Trophoblast cell (in vitro differentiated cells and primary cell): Measurements from ENCODE around the gene EBF3.
A peak's percentile ranks its signal among the peaks of the same experiment; 100 is the strongest.

Source experiments
- DNase-seq, 2 donors: peaks; one replicate each; pipeline ENCODE4 v3.0.0-alpha.2; 2016
- H2AFZ ChIP-seq: 2 replicates; pipeline ENCODE4 v1.6.1; 2013; ENCODE audit warnings: low read length, moderate library complexity, mild to moderate bottlenecking; ENCODE audit not compliant: insufficient read depth, poor library complexity
- H2AK5ac ChIP-seq: 2 replicates; pipeline ENCODE4 v1.6.1; 2013; ENCODE audit warnings: mild to moderate bottlenecking, low read length
- H2BK120ac ChIP-seq: 2 replicates; pipeline ENCODE4 v1.6.1; 2013; ENCODE audit warnings: low read length, mild to moderate bottlenecking, moderate library complexity; ENCODE audit not compliant: insufficient read depth, poor library complexity
- H2BK12ac ChIP-seq: 2 replicates; pipeline ENCODE4 v1.6.1; 2013; ENCODE audit warnings: mild to moderate bottlenecking, low read length, moderate library complexity
- H2BK5ac ChIP-seq: 2 replicates; pipeline ENCODE4 v1.6.1; 2013; ENCODE audit warnings: low read length, low read depth, moderate library complexity, mild to moderate bottlenecking; ENCODE audit not compliant: poor library complexity
- H3K14ac ChIP-seq: 2 replicates; pipeline ENCODE4 v1.6.1; 2013; ENCODE audit warnings: mild to moderate bottlenecking, low read length
- H3K18ac ChIP-seq: 2 replicates; pipeline ENCODE4 v1.6.1; 2013; ENCODE audit warnings: mild to moderate bottlenecking, low read length
- H3K23ac ChIP-seq: 2 replicates; pipeline ENCODE4 v1.6.1; 2013; ENCODE audit warnings: low read length
- H3K27ac ChIP-seq: 2 replicates; pipeline ENCODE4 v1.5.1; 2013; ENCODE audit warnings: low read depth, mild to moderate bottlenecking, inconsistent platforms, low read length, moderate library complexity
- H3K27me3 ChIP-seq: 2 replicates; pipeline ENCODE4 v1.6.1; 2013; ENCODE audit warnings: inconsistent platforms, mild to moderate bottlenecking, low read length, moderate library complexity; ENCODE audit not compliant: insufficient read depth
- H3K36me3 ChIP-seq, 2 experiments: 1 replicate in 1 of 2; 2 replicates in 1 of 2; pipeline ENCODE4 v1.6.1; 2013; ENCODE audit warnings: low read length in 2 of 2, mild to moderate bottlenecking in 2 of 2, moderate library complexity in 1 of 2; ENCODE audit not compliant: insufficient read depth in 2 of 2, control insufficient read depth in 1 of 2
- H3K4ac ChIP-seq: 2 replicates; pipeline ENCODE4 v1.6.1; 2013; ENCODE audit warnings: low read depth, mild to moderate bottlenecking, low read length, moderate library complexity
- H3K4me1 ChIP-seq, 2 experiments: 1 replicate in 1 of 2; 2 replicates in 1 of 2; pipeline ENCODE4 v1.6.1; 2013; ENCODE audit warnings: low read length in 2 of 2, mild to moderate bottlenecking in 2 of 2, moderate library complexity in 1 of 2; ENCODE audit not compliant: insufficient read depth in 2 of 2, control insufficient read depth in 1 of 2
- H3K4me2 ChIP-seq: 2 replicates; pipeline ENCODE4 v1.6.1; 2013; ENCODE audit warnings: inconsistent platforms, mild to moderate bottlenecking, low read length, moderate library complexity
- H3K4me3 ChIP-seq: 2 replicates; pipeline ENCODE4 v1.5.1; 2013; ENCODE audit warnings: mild to moderate bottlenecking, low read depth, low read length, inconsistent platforms
- H3K79me1 ChIP-seq: one replicate; pipeline ENCODE4 v1.6.1; 2013; ENCODE audit warnings: low read length
- H3K79me2 ChIP-seq: 2 replicates; pipeline ENCODE4 v1.6.1; 2013; ENCODE audit warnings: low read length, mild to moderate bottlenecking; ENCODE audit not compliant: control insufficient read depth, insufficient read depth, poor library complexity
- H3K9ac ChIP-seq: 2 replicates; pipeline ENCODE4 v1.6.1; 2013; ENCODE audit warnings: mild to moderate bottlenecking, low read length
- H3K9me3 ChIP-seq: 2 replicates; pipeline ENCODE4 v1.6.1; 2013; ENCODE audit warnings: low read depth, mild to moderate bottlenecking, control low read depth, inconsistent platforms, low read length; ENCODE audit not compliant: insufficient read depth
- H4K12ac ChIP-seq: 2 replicates; pipeline ENCODE4 v1.6.1; 2013; ENCODE audit warnings: low read depth, mild to moderate bottlenecking, low read length, moderate library complexity
- H4K8ac ChIP-seq: 2 replicates; pipeline ENCODE4 v1.6.1; 2013; ENCODE audit warnings: low read depth, mild to moderate bottlenecking, low read length, moderate library complexity
- H4K91ac ChIP-seq: one replicate; pipeline ENCODE4 v1.6.1; 2013; ENCODE audit warnings: low read depth, mild to moderate bottlenecking, low read length, moderate library complexity
- WGBS: extraction: QIAGEN DNeasy Blood & Tissue Kit; methylation state at CpG from one replicate; pipeline ENCODE4 v1.1.7; 2013; ENCODE audit warnings: missing lambda C conversion rate; ENCODE audit not compliant: insufficient read length, insufficient coverage; ENCODE audit errors: extremely low coverage; 5-methylcytosine and 5-hydroxymethylcytosine counted together

Gene EBF3

GRCh38 chr10:129841071-129841470, 123.0 kb downstream of the EBF3 start:
- no peak for DNase-seq
- Histone ChIP-seq H3K23ac (no peak overlapping the region), H3K18ac (no peak overlapping the region), H3K79me2 (no peaks in the 10 kb centered on the region), H2BK5ac (no peak overlapping the region), H3K14ac (no peak overlapping the region), H3K79me1 (no peaks in the 10 kb centered on the region), H3K4me2 (no peak overlapping the region), H4K91ac (no peak overlapping the region), H3K9me3 (peaks cover 3% of the 10 kb centered on the region), H3K27ac (no peak overlapping the region), H2BK12ac (no peak overlapping the region), H2AFZ (no peak overlapping the region), H3K9ac (no peak overlapping the region), H4K12ac (no peak overlapping the region), H3K36me3 (no peaks in the 10 kb centered on the region), H3K27me3 (no peaks in the 10 kb centered on the region), H3K4me3 (no peak overlapping the region), H3K4me1 (no peaks in the 10 kb centered on the region), H3K4ac (no peak overlapping the region), H4K8ac (no peak overlapping the region), H2BK120ac (no peak overlapping the region), H2AK5ac (no peak overlapping the region)
- WGBS = no CpG with 5 or more reads among the region's 16 CpGs

- H3K36me3 ChIP-seq = no peaks in the 10 kb centered on the region
- no peak overlapping the region for H2AK5ac ChIP-seq
- no peak overlapping the region for H3K18ac ChIP-seq
- no peaks in the 10 kb centered on the region for H3K27me3 ChIP-seq
- peak overlapping the region; percentile 23 for H3K4me3 ChIP-seq
- H2AFZ ChIP-seq = no peak overlapping the region
- no peak overlapping the region for H2BK120ac ChIP-seq
- no peak overlapping the region for H3K9ac ChIP-seq
- H2BK12ac ChIP-seq = no peak overlapping the region
- H3K9me3 ChIP-seq = peaks cover 3% of the 10 kb centered on the region
- H3K4me1 ChIP-seq = no peaks in the 10 kb centered on the region
- WGBS = no CpG with 5 or more reads among the region's 29 CpGs
- no peak overlapping the region for H4K91ac ChIP-seq
- no peak overlapping the region for H4K8ac ChIP-seq
- H3K4me2 ChIP-seq = no peak overlapping the region
- no peak overlapping the region for H3K27ac ChIP-seq
- H3K4ac ChIP-seq = no peak overlapping the region
- no peaks in the 10 kb centered on the region for H3K79me1 ChIP-seq
- no peak for DNase-seq
- H4K12ac ChIP-seq = no peak overlapping the region
- H2BK5ac ChIP-seq = no peak overlapping the region
- H3K14ac ChIP-seq = no peak overlapping the region
- H3K23ac ChIP-seq = no peak overlapping the region
- H3K79me2 ChIP-seq = no peaks in the 10 kb centered on the region
These were observed 123.9 kb downstream of the EBF3 start for GRCh38 chr10:129840196-129840590.

- Histone ChIP-seq H2BK120ac (no peak overlapping the region), H3K4me2 (no peak overlapping the region), H2BK12ac (no peak overlapping the region), H4K8ac (no peak overlapping the region), H2AFZ (no peak overlapping the region), H3K4me3 (no peak overlapping the region), H3K14ac (no peak overlapping the region), H3K4me1 (no peaks in the 10 kb centered on the region), H3K9ac (no peak overlapping the region), H3K27me3 (no peaks in the 10 kb centered on the region), H3K36me3 (no peaks in the 10 kb centered on the region), H3K79me2 (no peaks in the 10 kb centered on the region), H3K4ac (no peak overlapping the region), H3K18ac (no peak overlapping the region), H2BK5ac (no peak overlapping the region), H4K91ac (no peak overlapping the region), H3K23ac (no peak overlapping the region), H3K27ac (no peak overlapping the region), H3K79me1 (no peaks in the 10 kb centered on the region), H2AK5ac (no peak overlapping the region), H4K12ac (no peak overlapping the region), H3K9me3 (peaks cover 3% of the 10 kb centered on the region)
- no CpG with 5 or more reads among the region's 27 CpGs for WGBS
- DNase-seq = no peak
These were observed 124.5 kb downstream of the EBF3 start for GRCh38 chr10:129839285-129840195.

GRCh38 chr10:129838794-129839193, 125.3 kb downstream of the EBF3 start:
- no peak for DNase-seq
- no peak overlapping the region for H4K8ac ChIP-seq
- peaks cover 3% of the 10 kb centered on the region for H3K9me3 ChIP-seq
- no peak overlapping the region for H3K18ac ChIP-seq
- H4K12ac ChIP-seq = no peak overlapping the region
- no peak overlapping the region for H2BK5ac ChIP-seq
- no peak overlapping the region for H3K23ac ChIP-seq
- H2BK120ac ChIP-seq = no peak overlapping the region
- H3K27ac ChIP-seq = no peak overlapping the region
- H3K79me1 ChIP-seq = no peaks in the 10 kb centered on the region
- no peak overlapping the region for H3K4me3 ChIP-seq
- no peak overlapping the region for H3K4ac ChIP-seq
- H2BK12ac ChIP-seq = no peak overlapping the region
- no peak overlapping the region for H3K9ac ChIP-seq
- H3K27me3 ChIP-seq = no peaks in the 10 kb centered on the region
- H2AK5ac ChIP-seq = no peak overlapping the region
- no peaks in the 10 kb centered on the region for H3K4me1 ChIP-seq
- no CpG with 5 or more reads among the region's 26 CpGs for WGBS
- H3K14ac ChIP-seq = no peak overlapping the region
- no peak overlapping the region for H2AFZ ChIP-seq
- H3K79me2 ChIP-seq = no peaks in the 10 kb centered on the region
- no peak overlapping the region for H4K91ac ChIP-seq
- H3K4me2 ChIP-seq = no peak overlapping the region
- no peaks in the 10 kb centered on the region for H3K36me3 ChIP-seq
